K562 (cell line): Measurements from ENCODE around the gene SDC1. TPM values are rescaled to one million over a fixed set of nuclear protein-coding genes. Genes with fewer than 3 reads are reported as not detected.

Experiments
- E2F3 ChIP-seq: fragments of 250-450 bp; sonication (Bioruptor Pico); IDR thresholded peaks from 2 replicates; pipeline ENCODE4 v1.4.0; 2020; ENCODE audit warnings: mild to moderate bottlenecking
- FOXM1 ChIP-seq, 2 experiments: fragments of 450-650 bp in 1 of 2; sonication (generic) in 1 of 2; formaldehyde crosslinking in 1 of 2; IDR thresholded peaks; 2 replicates each; pipeline versions ENCODE4 v1.6.1 to v1.9.0; 2017 to 2022; ENCODE audit warnings: low read depth in 2 of 2, mild to moderate bottlenecking in 2 of 2, missing genetic modification reagents in 1 of 2, moderate library complexity in 1 of 2
- JUND ChIP-seq, 2 experiments: IDR thresholded peaks; 2 replicates in 1 of 2; 3 replicates in 1 of 2; pipeline ENCODE4 v1.6.1; 2011; ENCODE audit warnings: borderline replicate concordance in 2 of 2, low read depth in 2 of 2, low read length in 2 of 2, improper control_type of control experiment in 1 of 2, missing biosample characterization in 1 of 2, missing genetic modification characterization in 1 of 2, missing genetic modification reagents in 1 of 2
- KAT8 ChIP-seq: fragments of 450-650 bp; IDR thresholded peaks from 2 replicates; pipeline ENCODE4 v1.6.1; 2016; ENCODE audit warnings: low read depth, mild to moderate bottlenecking
- NELFE ChIP-seq: IDR thresholded peaks from 2 replicates; pipeline ENCODE4 v1.6.1; 2011; ENCODE audit warnings: mild to moderate bottlenecking; ENCODE audit not compliant: insufficient read depth, insufficient read length
- RBM22 ChIP-seq: fragments of 200-400 bp; formaldehyde crosslinking; IDR thresholded peaks from 2 replicates; pipeline ENCODE4 v1.6.1; 2018; ENCODE audit warnings: low read length, low read depth; ENCODE audit not compliant: poor library complexity, severe bottlenecking
- SNIP1 ChIP-seq: fragments of 450-650 bp; IDR thresholded peaks from 2 replicates; pipeline ENCODE4 v1.7.1; 2017; ENCODE audit warnings: low read depth, mild to moderate bottlenecking
- TAF1 ChIP-seq: IDR thresholded peaks from 2 replicates; pipeline ENCODE4 v1.6.1; 2011; ENCODE audit warnings: mild to moderate bottlenecking, low read length, moderate library complexity; ENCODE audit not compliant: insufficient read depth, control insufficient read depth, severe bottlenecking; ENCODE audit errors: extremely low read depth
- U2AF1 ChIP-seq: fragments of 200-400 bp; formaldehyde crosslinking; optimal IDR thresholded peaks from 2 replicates; pipeline ENCODE3; 2017; ENCODE audit warnings: mild to moderate bottlenecking, low read depth, low read length, moderate library complexity
- ZNF12 ChIP-seq: sonication (generic); formaldehyde crosslinking; IDR thresholded peaks from 2 replicates; pipeline ENCODE4 v1.4.0; 2020; ENCODE audit warnings: mild to moderate bottlenecking, missing genetic modification reagents
- ZNF3 ChIP-seq: fragments of 250-450 bp; sonication (Bioruptor Pico); IDR thresholded peaks from 2 replicates; pipeline ENCODE4 v1.5.0; 2021; ENCODE audit warnings: mild to moderate bottlenecking, moderate library complexity
- ZNF436 ChIP-seq: fragments of 250-450, 450-650 bp; sonication (Bioruptor Pico); formaldehyde crosslinking; IDR thresholded peaks from 2 replicates; pipeline ENCODE4 v1.7.0; 2020; ENCODE audit warnings: mild to moderate bottlenecking
- ZNF699 ChIP-seq: fragments of 250-450 bp; sonication (Bioruptor Pico); IDR thresholded peaks from 2 replicates; pipeline ENCODE4 v1.8.0; 2021; ENCODE audit warnings: mild to moderate bottlenecking, moderate library complexity; ENCODE audit not compliant: insufficient replicate concordance
- polyA plus RNA-seq, 8 experiments: library from polyadenylated mRNA; depleted of rRNA in 4 of 8; stranded (reverse) in 5 of 8; unstranded in 3 of 8; fragments of >200 nt; fragmentation: Nextera tagmentation in 2 of 8; fragmentation: Illumina TruSeq in 1 of 8; extraction: Ambion mirVana in 2 of 8; extraction: Trizol in 1 of 8; gene quantifications; 2 replicates each; pipeline versions ENCODE4 v1.2.1 to v1.2.3, GENCODE V29; 2011 to 2014; ENCODE audit warnings: inconsistent platforms in 1 of 8, missing spikeins in 1 of 8
- total RNA-seq, 7 experiments: library from RNA; depleted of rRNA in 6 of 7; stranded (reverse); fragments of >200 nt in 6 of 7; fragmentation: Illumina TruSeq in 2 of 7; extraction: Trizol in 2 of 7; gene quantifications; 2 replicates each; pipeline versions ENCODE4 v1.2.1 to v1.2.3, GENCODE V29; 2011 to 2021; ENCODE audit warnings: low replicate concordance in 1 of 7
- TF ChIP-seq, protein P1 (sequence below): IDR thresholded peaks from 2 replicates; pipeline ENCODE4 v1.6.1; 2014; ENCODE audit warnings: antibody characterized with exemption
- TF ChIP-seq, protein P2 (sequence below): IDR thresholded peaks from 2 replicates; pipeline ENCODE4 v1.6.1; 2016; ENCODE audit warnings: missing genetic modification characterization, missing compliant biosample characterization
- TF ChIP-seq, protein P3 (sequence below): fragments of 450-650 bp; conservative IDR thresholded peaks from 2 replicates; pipeline ENCODE4 v1.6.1; 2016; ENCODE audit warnings: missing genetic modification characterization, low read depth, mild to moderate bottlenecking, missing compliant biosample characterization, moderate library complexity
- TF ChIP-seq, protein P4 (sequence below): sonication (generic); formaldehyde crosslinking; IDR thresholded peaks from 2 replicates; pipeline ENCODE4 v1.8.1; 2022; ENCODE audit warnings: missing genetic modification reagents
- TF ChIP-seq, protein P5 (sequence below): fragments of 200-800 bp; sonication (Bioruptor generic); IDR thresholded peaks from 2 replicates; pipeline ENCODE4 v1.6.1; 2017; ENCODE audit warnings: missing genetic modification characterization, missing compliant biosample characterization

SDC1 gene
- total and polyA plus RNA-seq, 9 of the 15 experiments (the other 6 are each of a cell fraction or from before 2014, with no cell fraction given) = 0.06 to 2.7 (median 0.49) TPM

DNA sequence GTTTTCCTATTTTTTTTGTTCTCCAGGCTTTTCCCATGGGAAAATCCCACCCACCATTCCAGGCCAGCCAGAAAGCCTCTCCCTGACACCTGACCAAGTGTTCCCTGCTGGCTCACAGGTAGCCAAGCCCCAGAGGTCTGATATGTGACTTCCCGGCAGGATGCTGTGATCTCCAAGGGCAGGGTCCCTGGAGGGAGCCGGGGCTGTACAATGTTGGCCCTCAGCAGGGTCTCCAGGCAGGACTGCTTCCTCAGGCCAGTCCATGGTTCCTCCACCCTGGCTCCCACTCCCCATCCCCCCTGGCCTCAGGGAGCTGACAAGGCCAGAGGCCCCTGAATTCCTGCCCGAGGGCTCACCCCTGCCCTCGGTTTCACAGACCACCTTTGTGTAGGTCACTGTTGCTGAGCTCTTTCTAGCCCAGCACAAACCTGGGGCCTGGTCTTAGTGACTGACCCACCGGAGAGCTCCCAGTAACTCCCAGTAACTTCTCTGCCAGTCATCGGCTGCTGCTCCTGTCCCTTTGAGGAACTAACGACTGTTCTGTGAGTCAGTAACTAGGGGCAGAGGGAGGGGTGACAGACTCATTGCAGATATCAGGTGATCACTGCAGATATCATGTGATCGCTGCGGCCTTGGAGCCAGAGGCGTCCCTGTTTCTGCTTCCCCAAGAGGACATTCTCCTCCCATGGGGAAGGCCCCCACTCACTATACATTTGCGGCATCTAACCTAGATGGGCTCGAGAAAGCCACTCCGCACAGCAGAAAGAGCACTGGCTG, 38.7 kb downstream of the SDC1 start (continued):
- peak; percentile 79 for TF ChIP-seq JUND (IDR thresholded peaks at IDR 0.05; ENCODE audit: borderline replicate concordance, low read depth, low read length)
- peak; percentile 61; the same call in 2 of the 3 replicates for TF ChIP-seq JUND (tag; IDR thresholded peaks at IDR 0.05; ENCODE audit: borderline replicate concordance, low read depth, low read length)
- no peak for TF ChIP-seq FOXM1 (IDR thresholded peaks at IDR 0.05; ENCODE audit: low read depth)
- TF ChIP-seq FOXM1 (CRISPR knock-in tag; IDR thresholded peaks at IDR 0.05; ENCODE audit: low read depth) = no peak
- TF ChIP-seq ZNF3 (CRISPR knock-in tag) = no peak
- TF ChIP-seq, protein P1, sequence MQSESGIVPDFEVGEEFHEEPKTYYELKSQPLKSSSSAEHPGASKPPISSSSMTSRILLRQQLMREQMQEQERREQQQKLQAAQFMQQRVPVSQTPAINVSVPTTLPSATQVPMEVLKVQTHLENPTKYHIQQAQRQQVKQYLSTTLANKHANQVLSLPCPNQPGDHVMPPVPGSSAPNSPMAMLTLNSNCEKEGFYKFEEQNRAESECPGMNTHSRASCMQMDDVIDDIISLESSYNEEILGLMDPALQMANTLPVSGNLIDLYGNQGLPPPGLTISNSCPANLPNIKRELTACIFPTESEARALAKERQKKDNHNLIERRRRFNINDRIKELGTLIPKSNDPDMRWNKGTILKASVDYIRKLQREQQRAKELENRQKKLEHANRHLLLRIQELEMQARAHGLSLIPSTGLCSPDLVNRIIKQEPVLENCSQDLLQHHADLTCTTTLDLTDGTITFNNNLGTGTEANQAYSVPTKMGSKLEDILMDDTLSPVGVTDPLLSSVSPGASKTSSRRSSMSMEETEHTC = peak; percentile 80
- TF ChIP-seq NELFE = no peak
- TF ChIP-seq, protein P2, sequence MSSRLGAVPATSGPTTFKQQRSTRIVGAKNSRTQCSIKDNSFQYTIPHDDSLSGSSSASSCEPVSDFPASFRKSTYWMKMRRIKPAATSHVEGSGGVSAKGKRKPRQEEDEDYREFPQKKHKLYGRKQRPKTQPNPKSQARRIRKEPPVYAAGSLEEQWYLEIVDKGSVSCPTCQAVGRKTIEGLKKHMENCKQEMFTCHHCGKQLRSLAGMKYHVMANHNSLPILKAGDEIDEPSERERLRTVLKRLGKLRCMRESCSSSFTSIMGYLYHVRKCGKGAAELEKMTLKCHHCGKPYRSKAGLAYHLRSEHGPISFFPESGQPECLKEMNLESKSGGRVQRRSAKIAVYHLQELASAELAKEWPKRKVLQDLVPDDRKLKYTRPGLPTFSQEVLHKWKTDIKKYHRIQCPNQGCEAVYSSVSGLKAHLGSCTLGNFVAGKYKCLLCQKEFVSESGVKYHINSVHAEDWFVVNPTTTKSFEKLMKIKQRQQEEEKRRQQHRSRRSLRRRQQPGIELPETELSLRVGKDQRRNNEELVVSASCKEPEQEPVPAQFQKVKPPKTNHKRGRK = no peak
- no peak for TF ChIP-seq ZNF12 (CRISPR knock-in tag)
- TF ChIP-seq, protein P3, sequence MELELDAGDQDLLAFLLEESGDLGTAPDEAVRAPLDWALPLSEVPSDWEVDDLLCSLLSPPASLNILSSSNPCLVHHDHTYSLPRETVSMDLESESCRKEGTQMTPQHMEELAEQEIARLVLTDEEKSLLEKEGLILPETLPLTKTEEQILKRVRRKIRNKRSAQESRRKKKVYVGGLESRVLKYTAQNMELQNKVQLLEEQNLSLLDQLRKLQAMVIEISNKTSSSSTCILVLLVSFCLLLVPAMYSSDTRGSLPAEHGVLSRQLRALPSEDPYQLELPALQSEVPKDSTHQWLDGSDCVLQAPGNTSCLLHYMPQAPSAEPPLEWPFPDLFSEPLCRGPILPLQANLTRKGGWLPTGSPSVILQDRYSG (tag) = peak; percentile 46; the same call in 1 of the 2 replicates
- no peak for TF ChIP-seq RBM22
- no peak for TF ChIP-seq ZNF699 (CRISPR knock-in tag)
- TF ChIP-seq U2AF1 = no peak
- TF ChIP-seq KAT8 = peak; percentile 54; the same call in 1 of the 2 replicates
- 0 out of 2 replicates have a peak, but pooled peaks have one; percentile 28 for TF ChIP-seq E2F3 (CRISPR knock-in tag)
- TF ChIP-seq ZNF436 = no peak
- no peak for TF ChIP-seq SNIP1
- TF ChIP-seq, protein P4, sequence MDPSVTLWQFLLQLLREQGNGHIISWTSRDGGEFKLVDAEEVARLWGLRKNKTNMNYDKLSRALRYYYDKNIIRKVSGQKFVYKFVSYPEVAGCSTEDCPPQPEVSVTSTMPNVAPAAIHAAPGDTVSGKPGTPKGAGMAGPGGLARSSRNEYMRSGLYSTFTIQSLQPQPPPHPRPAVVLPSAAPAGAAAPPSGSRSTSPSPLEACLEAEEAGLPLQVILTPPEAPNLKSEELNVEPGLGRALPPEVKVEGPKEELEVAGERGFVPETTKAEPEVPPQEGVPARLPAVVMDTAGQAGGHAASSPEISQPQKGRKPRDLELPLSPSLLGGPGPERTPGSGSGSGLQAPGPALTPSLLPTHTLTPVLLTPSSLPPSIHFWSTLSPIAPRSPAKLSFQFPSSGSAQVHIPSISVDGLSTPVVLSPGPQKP = no peak
- TF ChIP-seq, protein P5, sequence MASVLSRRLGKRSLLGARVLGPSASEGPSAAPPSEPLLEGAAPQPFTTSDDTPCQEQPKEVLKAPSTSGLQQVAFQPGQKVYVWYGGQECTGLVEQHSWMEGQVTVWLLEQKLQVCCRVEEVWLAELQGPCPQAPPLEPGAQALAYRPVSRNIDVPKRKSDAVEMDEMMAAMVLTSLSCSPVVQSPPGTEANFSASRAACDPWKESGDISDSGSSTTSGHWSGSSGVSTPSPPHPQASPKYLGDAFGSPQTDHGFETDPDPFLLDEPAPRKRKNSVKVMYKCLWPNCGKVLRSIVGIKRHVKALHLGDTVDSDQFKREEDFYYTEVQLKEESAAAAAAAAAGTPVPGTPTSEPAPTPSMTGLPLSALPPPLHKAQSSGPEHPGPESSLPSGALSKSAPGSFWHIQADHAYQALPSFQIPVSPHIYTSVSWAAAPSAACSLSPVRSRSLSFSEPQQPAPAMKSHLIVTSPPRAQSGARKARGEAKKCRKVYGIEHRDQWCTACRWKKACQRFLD (CRISPR knock-in tag) = 0 out of 2 replicates have a peak, but pooled peaks have one; percentile 52
- no peak for TF ChIP-seq TAF1
